Trophoblast cell (in vitro differentiated cells and primary cell): ENCODE measurements around the gene RPS28.
"Not testable (repeated sequence)": the region's sequence is repeated elsewhere in the genome, so short reads cannot be mapped to it uniquely, and the experiment has no call there.

Experiments
- DNase-seq, 2 donors: peaks; one replicate each; pipeline ENCODE4 v3.0.0-alpha.2; 2016
- H2AFZ ChIP-seq: 2 replicates; pipeline ENCODE4 v1.6.1; 2013; ENCODE audit warnings: low read length, moderate library complexity, mild to moderate bottlenecking; ENCODE audit not compliant: insufficient read depth, poor library complexity
- H2AK5ac ChIP-seq: 2 replicates; pipeline ENCODE4 v1.6.1; 2013; ENCODE audit warnings: mild to moderate bottlenecking, low read length
- H2BK120ac ChIP-seq: 2 replicates; pipeline ENCODE4 v1.6.1; 2013; ENCODE audit warnings: low read length, mild to moderate bottlenecking, moderate library complexity; ENCODE audit not compliant: insufficient read depth, poor library complexity
- H2BK12ac ChIP-seq: 2 replicates; pipeline ENCODE4 v1.6.1; 2013; ENCODE audit warnings: mild to moderate bottlenecking, low read length, moderate library complexity
- H2BK5ac ChIP-seq: 2 replicates; pipeline ENCODE4 v1.6.1; 2013; ENCODE audit warnings: low read length, low read depth, moderate library complexity, mild to moderate bottlenecking; ENCODE audit not compliant: poor library complexity
- H3K14ac ChIP-seq: 2 replicates; pipeline ENCODE4 v1.6.1; 2013; ENCODE audit warnings: mild to moderate bottlenecking, low read length
- H3K18ac ChIP-seq: 2 replicates; pipeline ENCODE4 v1.6.1; 2013; ENCODE audit warnings: mild to moderate bottlenecking, low read length
- H3K23ac ChIP-seq: 2 replicates; pipeline ENCODE4 v1.6.1; 2013; ENCODE audit warnings: low read length
- H3K27ac ChIP-seq: 2 replicates; pipeline ENCODE4 v1.5.1; 2013; ENCODE audit warnings: low read depth, mild to moderate bottlenecking, inconsistent platforms, low read length, moderate library complexity
- H3K27me3 ChIP-seq: 2 replicates; pipeline ENCODE4 v1.6.1; 2013; ENCODE audit warnings: inconsistent platforms, mild to moderate bottlenecking, low read length, moderate library complexity; ENCODE audit not compliant: insufficient read depth
- H3K36me3 ChIP-seq, 2 experiments: 1 replicate in 1 of 2; 2 replicates in 1 of 2; pipeline ENCODE4 v1.6.1; 2013; ENCODE audit warnings: low read length in 2 of 2, mild to moderate bottlenecking in 2 of 2, moderate library complexity in 1 of 2; ENCODE audit not compliant: insufficient read depth in 2 of 2, control insufficient read depth in 1 of 2
- H3K4ac ChIP-seq: 2 replicates; pipeline ENCODE4 v1.6.1; 2013; ENCODE audit warnings: low read depth, mild to moderate bottlenecking, low read length, moderate library complexity
- H3K4me1 ChIP-seq, 2 experiments: 1 replicate in 1 of 2; 2 replicates in 1 of 2; pipeline ENCODE4 v1.6.1; 2013; ENCODE audit warnings: low read length in 2 of 2, mild to moderate bottlenecking in 2 of 2, moderate library complexity in 1 of 2; ENCODE audit not compliant: insufficient read depth in 2 of 2, control insufficient read depth in 1 of 2
- H3K4me2 ChIP-seq: 2 replicates; pipeline ENCODE4 v1.6.1; 2013; ENCODE audit warnings: inconsistent platforms, mild to moderate bottlenecking, low read length, moderate library complexity
- H3K4me3 ChIP-seq: 2 replicates; pipeline ENCODE4 v1.5.1; 2013; ENCODE audit warnings: mild to moderate bottlenecking, low read depth, low read length, inconsistent platforms
- H3K79me1 ChIP-seq: one replicate; pipeline ENCODE4 v1.6.1; 2013; ENCODE audit warnings: low read length
- H3K79me2 ChIP-seq: 2 replicates; pipeline ENCODE4 v1.6.1; 2013; ENCODE audit warnings: low read length, mild to moderate bottlenecking; ENCODE audit not compliant: control insufficient read depth, insufficient read depth, poor library complexity
- H3K9ac ChIP-seq: 2 replicates; pipeline ENCODE4 v1.6.1; 2013; ENCODE audit warnings: mild to moderate bottlenecking, low read length
- H3K9me3 ChIP-seq: 2 replicates; pipeline ENCODE4 v1.6.1; 2013; ENCODE audit warnings: low read depth, mild to moderate bottlenecking, control low read depth, inconsistent platforms, low read length; ENCODE audit not compliant: insufficient read depth
- H4K12ac ChIP-seq: 2 replicates; pipeline ENCODE4 v1.6.1; 2013; ENCODE audit warnings: low read depth, mild to moderate bottlenecking, low read length, moderate library complexity
- H4K8ac ChIP-seq: 2 replicates; pipeline ENCODE4 v1.6.1; 2013; ENCODE audit warnings: low read depth, mild to moderate bottlenecking, low read length, moderate library complexity
- H4K91ac ChIP-seq: one replicate; pipeline ENCODE4 v1.6.1; 2013; ENCODE audit warnings: low read depth, mild to moderate bottlenecking, low read length, moderate library complexity
- WGBS: extraction: QIAGEN DNeasy Blood & Tissue Kit; methylation state at CpG from one replicate; pipeline ENCODE4 v1.1.7; 2013; ENCODE audit warnings: missing lambda C conversion rate; ENCODE audit not compliant: insufficient read length, insufficient coverage; ENCODE audit errors: extremely low coverage; 5-methylcytosine and 5-hydroxymethylcytosine counted together

The RPS28 gene

GRCh38 chr19:8342684-8343482 is 21.6 kb downstream of the RPS28 start, which contains the start of gene KANK3:
Gene KANK3, minus strand, starts transcription at chr19:8343262. Its CDS starts 5,434 bp downstream, at chr19:8337828.
- Histone ChIP-seq H2BK120ac (no peak within 1 kb of the TSS), H4K12ac (peak within 1 kb of the TSS; percentile 28), H3K9me3 (no peaks in the 10 kb centered on the region), H2AK5ac (no peak within 1 kb of the TSS), H3K23ac (no peak within 1 kb of the TSS), H4K8ac (peak within 1 kb of the TSS; percentile 59), H3K27me3 (peaks cover 8% of the 10 kb centered on the region), H2BK5ac (no peak within 1 kb of the TSS), H3K79me1 (peaks cover 3% of the 10 kb centered on the region), H3K36me3 (no peaks in the 10 kb centered on the region), H3K18ac (peak within 1 kb of the TSS; percentile 20), H3K4ac (no peak within 1 kb of the TSS), H3K4me2 (peak within 1 kb of the TSS; percentile 63), H3K9ac (peak within 1 kb of the TSS; percentile 17), H3K4me1 (peaks cover 4 to 6% of the 10 kb centered on the region in 2 experiments), H2AFZ (peak within 1 kb of the TSS; percentile 54), H3K4me3 (peak within 1 kb of the TSS; percentile 69), H2BK12ac (no peak within 1 kb of the TSS), H3K79me2 (peaks cover 3% of the 10 kb centered on the region), H4K91ac (peak within 1 kb of the TSS; percentile 45), H3K27ac (no peak within 1 kb of the TSS), H3K14ac (peak within 1 kb of the TSS; percentile 30)
- DNase-seq: peak; percentile 71 to 83
- WGBS: no CpG with 5 or more reads among the region's 65 CpGs

- Histone ChIP-seq H3K27ac (no peak overlapping the region), H3K14ac (no peak overlapping the region), H2BK5ac (no peak overlapping the region), H3K23ac (no peak overlapping the region), H3K79me1 (peaks cover 3% of the 10 kb centered on the region), H2AK5ac (no peak overlapping the region), H3K18ac (no peak overlapping the region), H4K12ac (no peak overlapping the region), H2BK120ac (no peak overlapping the region), H3K36me3 (no peaks in the 10 kb centered on the region), H2AFZ (no peak overlapping the region), H3K4me1 (peaks cover 4 to 7% of the 10 kb centered on the region in 2 experiments), H4K8ac (no peak overlapping the region), H3K9ac (no peak overlapping the region), H3K4me2 (peak overlapping the region; percentile 63), H3K27me3 (peaks cover 8% of the 10 kb centered on the region), H4K91ac (no peak overlapping the region), H3K4me3 (no peak overlapping the region), H3K79me2 (peaks cover 3% of the 10 kb centered on the region), H2BK12ac (no peak overlapping the region), H3K4ac (no peak overlapping the region), H3K9me3 (no peaks in the 10 kb centered on the region)
- WGBS: no CpG with 5 or more reads among the region's 11 CpGs
- DNase-seq: no peak
Observed at GRCh38 chr19:8343483-8343844, 22.2 kb downstream of the RPS28 start.

- H3K27ac ChIP-seq, H3K27me3 ChIP-seq, H2BK12ac ChIP-seq, DNase-seq, H2BK120ac ChIP-seq, H3K18ac ChIP-seq, H3K79me1 ChIP-seq, H3K9me3 ChIP-seq, H3K36me3 ChIP-seq, H3K79me2 ChIP-seq, H3K23ac ChIP-seq, H2BK5ac ChIP-seq, H2AFZ ChIP-seq, H3K9ac ChIP-seq, H3K4me1 ChIP-seq, H3K14ac ChIP-seq, H3K4me2 ChIP-seq, H4K8ac ChIP-seq, H4K91ac ChIP-seq, H4K12ac ChIP-seq, H3K4ac ChIP-seq, H2AK5ac ChIP-seq, H3K4me3 ChIP-seq: not testable (repeated sequence)
- WGBS: no CpG with 5 or more reads among the region's 8 CpGs
Observed at GRCh38 chr19:8349629-8350372, 28.5 kb downstream of the RPS28 start.

- no peak overlapping the region for H4K8ac ChIP-seq
- DNase-seq: no peak
- H3K23ac ChIP-seq: no peak overlapping the region
- H2BK120ac ChIP-seq: no peak overlapping the region
- no peak overlapping the region for H3K9ac ChIP-seq
- no peak overlapping the region for H3K14ac ChIP-seq
- H3K9me3 ChIP-seq: no peaks in the 10 kb centered on the region
- H2BK5ac ChIP-seq: no peak overlapping the region
- H3K27me3 ChIP-seq: no peaks in the 10 kb centered on the region
- H2AFZ ChIP-seq: no peak overlapping the region
- peak overlapping the region; percentile 10 for H3K4me2 ChIP-seq
- H2BK12ac ChIP-seq: no peak overlapping the region
- H3K79me1 ChIP-seq: peaks cover 2% of the 10 kb centered on the region
- WGBS: 100% methylated on average over 1 of the region's 10 CpGs
- no peak overlapping the region for H3K18ac ChIP-seq
- H3K4ac ChIP-seq: no peak overlapping the region
- H3K27ac ChIP-seq: no peak overlapping the region
- H2AK5ac ChIP-seq: no peak overlapping the region
- H3K36me3 ChIP-seq: no peaks in the 10 kb centered on the region
- peaks cover 0 to 6% of the 10 kb centered on the region in 2 experiments for H3K4me1 ChIP-seq
- H4K12ac ChIP-seq: no peak overlapping the region
- H3K4me3 ChIP-seq: no peak overlapping the region
- H4K91ac ChIP-seq: no peak overlapping the region
- H3K79me2 ChIP-seq: no peaks in the 10 kb centered on the region
Observed at GRCh38 chr19:8352134-8352827, 31.0 kb downstream of the RPS28 start.
